IPS-NIHi7 (cell line): ENCODE data around the gene AK4.
"Not testable (repeated sequence)": the region's sequence is repeated elsewhere in the genome, so short reads cannot be mapped to it uniquely, and the experiment has no call there.

Experiments used
- DNase-seq: peaks from one replicate; pipeline ENCODE4 v3.0.0; 2012; ENCODE audit warnings: mixed read lengths; ENCODE audit errors: extremely low spot score

The AK4 gene

GRCh38 chr1:65148178-65148547 is at the start of gene AK4:
AK4 (plus strand) TSS chr1:65148203; CDS start chr1:65148408, 205 bp downstream.
- not testable (repeated sequence) for DNase-seq

- no peak for DNase-seq
Measured at GRCh38 chr1:65103807-65104206, 44.2 kb upstream of the AK4 start.

GRCh38 chr1:65104854-65105534 is 43.0 kb upstream of the AK4 start:
- no peak for DNase-seq

- no peak for DNase-seq
Measured at GRCh38 chr1:65105596-65105995, 42.4 kb upstream of the AK4 start.

GRCh38 chr1:65108025-65108642 is 39.9 kb upstream of the AK4 start:
- no peak for DNase-seq

- DNase-seq = no peak
Measured at GRCh38 chr1:65109487-65109886, 38.5 kb upstream of the AK4 start.

GRCh38 chr1:65112811-65113210 is 35.2 kb upstream of the AK4 start:
- DNase-seq = no peak

GRCh38 chr1:65113298-65113697 is 34.7 kb upstream of the AK4 start:
- no peak for DNase-seq

GRCh38 chr1:65114322-65114721 is 33.7 kb upstream of the AK4 start:
- no peak for DNase-seq

- DNase-seq = no peak
Measured at GRCh38 chr1:65119951-65120350, 28.1 kb upstream of the AK4 start.

- not testable (repeated sequence) for DNase-seq
Measured at GRCh38 chr1:65129104-65129503, 18.9 kb upstream of the AK4 start.

GRCh38 chr1:65138524-65138923 is 9.5 kb upstream of the AK4 start:
- no peak for DNase-seq

GRCh38 chr1:65139793-65140192 is 8.2 kb upstream of the AK4 start:
- DNase-seq = not testable (repeated sequence)

- no peak for DNase-seq
Measured at GRCh38 chr1:65141394-65141793, 6.6 kb upstream of the AK4 start.

GRCh38 chr1:65141918-65142317 is 6.1 kb upstream of the AK4 start:
- no peak for DNase-seq

- DNase-seq = not testable (repeated sequence)
Measured at GRCh38 chr1:65143112-65143658, 4.8 kb upstream of the AK4 start.

GRCh38 chr1:65146908-65147423 is 1.0 kb upstream of the AK4 start:
- no peak for DNase-seq

GRCh38 chr1:65147424-65148177 is 402 bp upstream of the AK4 start:
- peak; percentile 47 for DNase-seq

GRCh38 chr1:65148548-65149350 is 746 bp downstream of the AK4 start:
- DNase-seq = peak; percentile 51

GRCh38 chr1:65149351-65150107 is 1.5 kb downstream of the AK4 start:
- DNase-seq = no peak

GRCh38 chr1:65150108-65150463 is 2.1 kb downstream of the AK4 start:
- no peak for DNase-seq
